PC-3 (cell line): ENCODE data around the gene EBPL. TPM values are rescaled to one million over a fixed set of nuclear protein-coding genes. Genes with fewer than 3 reads are reported as not detected.

ENCODE experiments used
- ATAC-seq: fragments of 200-7000 bp; cut with Tn5 transposase; 2 replicates; pipeline ENCODE4 v1.9.1; 2020; ENCODE audit warnings: mild to moderate bottlenecking, moderate library complexity
- BruUV-seq: library from RNA; stranded (reverse); fragments of 400-500 nt; replicated peaks from 2 replicates; lab custom pipeline; 2021; lab: Mats Ljungman, UMichigan
- CTCF ChIA-PET: fragments of 300-600 bp; sonication (Branson Sonifier 250); formaldehyde crosslinking; loops from one replicate; lab custom pipeline; 2022; ENCODE audit warnings: antibody characterized with exemption; lab: Charles Lee
- POLR2A ChIA-PET: fragments of 300-600 bp; sonication (Branson Sonifier 250); formaldehyde crosslinking; loops from one replicate; lab custom pipeline; 2022; ENCODE audit warnings: antibody characterized with exemption; ENCODE audit not compliant: unreplicated experiment; lab: Charles Lee
- DNase-seq: peaks from one replicate; pipeline ENCODE4 v3.0.0-alpha.2; 2015
- H2AFZ ChIP-seq: fragments of 300-600 bp; sonication (generic); 2 replicates; pipeline ENCODE4 v1.6.0; 2016; ENCODE audit warnings: antibody characterized with exemption, low read length
- H3F3A ChIP-seq: fragments of 300-600 bp; sonication (generic); one replicate; pipeline ENCODE4 v1.6.0; 2017; ENCODE audit warnings: antibody characterized with exemption, low read length, control low read depth, mild to moderate bottlenecking; ENCODE audit not compliant: unreplicated experiment
- H3K27ac ChIP-seq: fragments of 300-600 bp; sonication (generic); 2 replicates; pipeline ENCODE4 v1.5.1; 2016; ENCODE audit warnings: mild to moderate bottlenecking, low read length
- H3K27me3 ChIP-seq: fragments of 300-600 bp; sonication (generic); 2 replicates; pipeline ENCODE4 v1.6.1; 2016; ENCODE audit warnings: low read length, mixed read lengths
- H3K36me3 ChIP-seq: fragments of 300-600 bp; sonication (generic); 2 replicates; pipeline ENCODE4 v1.6.1; 2016; ENCODE audit warnings: low read depth, mixed run types, low read length, mixed read lengths
- H3K4me1 ChIP-seq: fragments of 300-600 bp; sonication (generic); 2 replicates; pipeline ENCODE4 v1.5.1; 2016; ENCODE audit warnings: low read length; ENCODE audit not compliant: insufficient read depth
- H3K4me2 ChIP-seq: fragments of 300-600 bp; sonication (generic); 2 replicates; pipeline ENCODE4 v1.6.0; 2016; ENCODE audit warnings: low read length
- H3K4me3 ChIP-seq: fragments of 300-600 bp; sonication (generic); 2 replicates; pipeline ENCODE4 v1.5.1; 2016; ENCODE audit warnings: mild to moderate bottlenecking, low read length, mixed read lengths
- H3K79me2 ChIP-seq: fragments of 300-600 bp; sonication (generic); 2 replicates; pipeline ENCODE4 v1.6.1; 2017; ENCODE audit warnings: low read length, mixed read lengths
- H3K9ac ChIP-seq: fragments of 300-600 bp; sonication (generic); 2 replicates; pipeline ENCODE4 v1.6.0; 2016; ENCODE audit warnings: mild to moderate bottlenecking, low read length
- H3K9me2 ChIP-seq: fragments of 300-600 bp; sonication (generic); replicated peaks from 2 replicates; pipeline ENCODE4 v1.6.1; 2016; ENCODE audit warnings: mixed run types, low read length, mixed read lengths
- H3K9me3 ChIP-seq: fragments of 300-600 bp; sonication (generic); 2 replicates; pipeline ENCODE4 v1.6.1; 2016; ENCODE audit warnings: low read length, mixed read lengths
- H4K20me1 ChIP-seq: fragments of 300-600 bp; sonication (generic); 2 replicates; pipeline ENCODE4 v1.6.1; 2016; ENCODE audit warnings: low read length, mixed read lengths
- CTCF ChIP-seq: fragments of 300-600 bp; sonication (generic); conservative IDR thresholded peaks from 2 replicates; pipeline ENCODE4 v1.5.1; 2017; ENCODE audit warnings: antibody characterized with exemption, low read depth, mild to moderate bottlenecking, low read length
- EZH2 ChIP-seq: fragments of 300-600 bp; sonication (generic); IDR thresholded peaks from one replicate; pipeline ENCODE4 v1.6.1; 2017; ENCODE audit warnings: antibody characterized with exemption, mild to moderate bottlenecking, low read length; ENCODE audit not compliant: unreplicated experiment
- EZH2phosphoT487 ChIP-seq: fragments of 300-600 bp; sonication (generic); IDR thresholded peaks from 2 replicates; pipeline ENCODE4 v1.6.1; 2018; ENCODE audit warnings: mild to moderate bottlenecking, antibody characterized with exemption, low read length, borderline replicate concordance
- intact Hi-C: fragments of 100-400 bp; cut with micrococcal nuclease; formaldehyde crosslinking; loops from 2 replicates; pipeline ENCODE4 v1.9.0; 2023
- total RNA-seq: library from RNA; depleted of rRNA; stranded (reverse); fragments of >200 nt; gene quantifications from 2 replicates; pipeline ENCODE4 v1.2.3, GENCODE V29; 2014

EBPL gene
- total RNA-seq, 1 experiment from 2014 or later = 108 TPM

- no peaks in the 10 kb centered on the region for H3K9me3 ChIP-seq
- H3K4me2 ChIP-seq = no peak overlapping the region
- H3K36me3 ChIP-seq = no peaks in the 10 kb centered on the region
- no peak for DNase-seq
- no peak overlapping the region for H3K27ac ChIP-seq
- no peaks in the 10 kb centered on the region for H4K20me1 ChIP-seq
- BruUV-seq = no TSS peak
- H3K79me2 ChIP-seq = no peaks in the 10 kb centered on the region
- no peak overlapping the region for H2AFZ ChIP-seq
- no peak overlapping the region for H3K9ac ChIP-seq
- H3K27me3 ChIP-seq = no peaks in the 10 kb centered on the region
- intact Hi-C loops = no loop called here
- ChIA-PET POLR2A (no interaction called here), CTCF (no interaction called here)
- H3F3A ChIP-seq = no peaks in the 10 kb centered on the region
- no peak overlapping the region for H3K4me3 ChIP-seq
- H3K4me1 ChIP-seq = no peaks in the 10 kb centered on the region
- TF ChIP-seq CTCF (no peak), EZH2 (no peak), EZH2phosphoT487 (no peak)
- H3K9me2 ChIP-seq = no peaks in the 10 kb centered on the region
- no peak for ATAC-seq
Observed at GRCh38 chr13:49624229-49624628, 67.1 kb downstream of the EBPL start.

- no peak for TF ChIP-seq CTCF
- TF ChIP-seq EZH2phosphoT487 = no peak
- TF ChIP-seq EZH2 = no peak
- Histone ChIP-seq H3K9me3 (no peaks in the 10 kb centered on the region), H3K9ac (no peak overlapping the region), H3K36me3 (no peaks in the 10 kb centered on the region), H3K4me3 (no peak overlapping the region), H3K4me1 (no peaks in the 10 kb centered on the region), H3K79me2 (no peaks in the 10 kb centered on the region), H3F3A (no peaks in the 10 kb centered on the region), H3K4me2 (no peak overlapping the region), H3K9me2 (no peaks in the 10 kb centered on the region), H3K27ac (no peak overlapping the region), H2AFZ (no peak overlapping the region), H3K27me3 (no peaks in the 10 kb centered on the region), H4K20me1 (no peaks in the 10 kb centered on the region)
- BruUV-seq = no TSS peak
- DNase-seq (no peak), ATAC-seq (no peak)
- ChIA-PET CTCF (no interaction called here), POLR2A (no interaction called here)
- intact Hi-C loops = no loop called here
Observed at GRCh38 chr13:49622174-49622946, 68.9 kb downstream of the EBPL start.

- Histone ChIP-seq H3F3A (no peaks in the 10 kb centered on the region), H4K20me1 (no peaks in the 10 kb centered on the region), H3K9me2 (no peaks in the 10 kb centered on the region), H3K4me1 (no peaks in the 10 kb centered on the region), H3K79me2 (no peaks in the 10 kb centered on the region), H3K27me3 (no peaks in the 10 kb centered on the region), H3K36me3 (no peaks in the 10 kb centered on the region), H3K9me3 (no peaks in the 10 kb centered on the region), H3K4me3 (no peak overlapping the region), H3K9ac (no peak overlapping the region), H3K4me2 (no peak overlapping the region), H2AFZ (no peak overlapping the region), H3K27ac (no peak overlapping the region)
- ChIA-PET POLR2A (no interaction called here), CTCF (no interaction called here)
- intact Hi-C loops = no loop called here
- ATAC-seq (no peak), DNase-seq (no peak)
- BruUV-seq = no TSS peak
- no peak for TF ChIP-seq CTCF
- no peak for TF ChIP-seq EZH2
- no peak for TF ChIP-seq EZH2phosphoT487
Observed at GRCh38 chr13:49620170-49620621, 71.1 kb downstream of the EBPL start.
